ENCODE data around the gene EMSY. TPM values are rescaled to one million over a fixed set of nuclear protein-coding genes. Genes with fewer than 3 reads are reported as not detected.
A peak's percentile ranks its signal among the peaks of the same experiment; 100 is the strongest.

Gene EMSY
- total and polyA plus RNA-seq, 2 of the 8 experiments (the other 6 are each of a cell fraction or from before 2014, with no cell fraction given) = 29.6 to 34.6 TPM

GRCh38 chr11:76554767-76555166, 109.9 kb downstream of the EMSY start (continued):
- TF ChIP-seq ZNF274 (IDR thresholded peaks at IDR 0.05; ENCODE audit: borderline replicate concordance, extremely low read depth, low read length) (no peak), POLR2AphosphoS5 (IDR thresholded peaks at IDR 0.05; ENCODE audit: low read depth, low read length) (peak; percentile 67), MAX (IDR thresholded peaks at IDR 0.05) (peak; percentile 80), USF2 (IDR thresholded peaks at IDR 0.05; ENCODE audit: low read length) (no peak), FOSL1 (IDR thresholded peaks at IDR 0.05; ENCODE audit: insufficient read depth, low read depth, low read length) (no peak), EP300 (IDR thresholded peaks at IDR 0.05; ENCODE audit: borderline replicate concordance in 1 of 2, low read depth in 2 of 2, low read length in 2 of 2) (no peak), BCL11A (IDR thresholded peaks at IDR 0.05; ENCODE audit: low read depth in 2 of 2, low read length in 2 of 2) (no peak), GTF2F1 (IDR thresholded peaks at IDR 0.05; ENCODE audit: borderline replicate concordance, low read depth, low read length) (no peak), SP2 (IDR thresholded peaks at IDR 0.05; ENCODE audit: low read length) (no peak), CBX8 (IDR thresholded peaks at IDR 0.05; ENCODE audit: borderline replicate concordance, low read depth, low read length) (no peak), NANOG (IDR thresholded peaks at IDR 0.05; ENCODE audit: insufficient read depth, low read depth, low read length, poor library complexity, severe bottlenecking) (no peak), HDAC2 (IDR thresholded peaks at IDR 0.05; ENCODE audit: borderline replicate concordance in 1 of 2, low read depth in 2 of 2, low read length in 2 of 2) (no peak), TAF1 (IDR thresholded peaks at IDR 0.05; ENCODE audit: low read depth, low read length) (no peak), EZH2 (IDR thresholded peaks at IDR 0.05; ENCODE audit: low read depth, low read length, severe bottlenecking) (no peak), EGR1 (IDR thresholded peaks at IDR 0.05; ENCODE audit: borderline replicate concordance, low read depth, low read length) (no peak), CHD1 (IDR thresholded peaks at IDR 0.05; ENCODE audit: low read depth, low read length) (no peak), E2F6 (IDR thresholded peaks at IDR 0.05) (peak; percentile 86), CTBP2 (IDR thresholded peaks at IDR 0.05; ENCODE audit: borderline replicate concordance, insufficient read depth, insufficient read length, low read length) (no peak), GABPA (IDR thresholded peaks at IDR 0.05; ENCODE audit: borderline replicate concordance, insufficient read depth, low read length) (no peak), TCF12 (IDR thresholded peaks at IDR 0.05; ENCODE audit: low read depth, low read length) (no peak), CHD2 (IDR thresholded peaks at IDR 0.05; ENCODE audit: low read length) (no peak), HDAC6 (IDR thresholded peaks at IDR 0.05; ENCODE audit: low read depth, low read length) (no peak)
